ENCODE data around the gene KCNT2.
"Not testable (repeated sequence)": the region's sequence is repeated elsewhere in the genome, so short reads cannot be mapped to it uniquely, and the experiment has no call there.

The KCNT2 gene

GRCh38 chr1:196590012-196590708 lies 18.1 kb downstream of the KCNT2 start:
- DNase-seq (ENCODE audit: low spot score): no peak

GRCh38 chr1:196584696-196585095 lies 23.5 kb downstream of the KCNT2 start:
- DNase-seq (ENCODE audit: low spot score): no peak

- DNase-seq (ENCODE audit: low spot score): no peak
Measured at GRCh38 chr1:196577386-196577785, 30.9 kb downstream of the KCNT2 start.

GRCh38 chr1:196573226-196573625 lies 35.0 kb downstream of the KCNT2 start:
- DNase-seq (ENCODE audit: low spot score): no peak

- no peak for DNase-seq (ENCODE audit: low spot score)
Measured at GRCh38 chr1:196567238-196567637, 41.0 kb downstream of the KCNT2 start.

GRCh38 chr1:196563768-196564167 lies 44.5 kb downstream of the KCNT2 start:
- DNase-seq (ENCODE audit: low spot score): no peak

- no peak for DNase-seq (ENCODE audit: low spot score)
Measured at GRCh38 chr1:196559314-196559713, 48.9 kb downstream of the KCNT2 start.

GRCh38 chr1:196558411-196558810 lies 49.8 kb downstream of the KCNT2 start:
- no peak for DNase-seq (ENCODE audit: low spot score)

- DNase-seq (ENCODE audit: low spot score): no peak
Measured at GRCh38 chr1:196557797-196558196, 50.4 kb downstream of the KCNT2 start.

- DNase-seq (ENCODE audit: low spot score): no peak
Measured at GRCh38 chr1:196550731-196551130, 57.5 kb downstream of the KCNT2 start.

- no peak for DNase-seq (ENCODE audit: low spot score)
Measured at GRCh38 chr1:196546272-196547111, 61.7 kb downstream of the KCNT2 start.

- no peak for DNase-seq (ENCODE audit: low spot score)
Measured at GRCh38 chr1:196545222-196545621, 63.0 kb downstream of the KCNT2 start.

- DNase-seq (ENCODE audit: low spot score): no peak
Measured at GRCh38 chr1:196544617-196545016, 63.6 kb downstream of the KCNT2 start.

- no peak for DNase-seq (ENCODE audit: low spot score)
Measured at GRCh38 chr1:196543833-196544232, 64.4 kb downstream of the KCNT2 start.

GRCh38 chr1:196538473-196538872 lies 69.8 kb downstream of the KCNT2 start:
- DNase-seq (ENCODE audit: low spot score): no peak

GRCh38 chr1:196535727-196536126 lies 72.5 kb downstream of the KCNT2 start:
- no peak for DNase-seq (ENCODE audit: low spot score)

- no peak for DNase-seq (ENCODE audit: low spot score)
Measured at GRCh38 chr1:196531737-196532524, 76.3 kb downstream of the KCNT2 start.

GRCh38 chr1:196527919-196528318 lies 80.3 kb downstream of the KCNT2 start:
- no peak for DNase-seq (ENCODE audit: low spot score)

GRCh38 chr1:196522574-196523345 lies 85.5 kb downstream of the KCNT2 start:
- DNase-seq (ENCODE audit: low spot score): not testable (repeated sequence)

- DNase-seq (ENCODE audit: low spot score): no peak
Measured at GRCh38 chr1:196517193-196517592, 91.0 kb downstream of the KCNT2 start.

GRCh38 chr1:196516373-196516772 lies 91.9 kb downstream of the KCNT2 start:
- no peak for DNase-seq (ENCODE audit: low spot score)

- DNase-seq (ENCODE audit: low spot score): no peak
Measured at GRCh38 chr1:196515904-196516303, 92.3 kb downstream of the KCNT2 start.

All from CD4-positive, alpha-beta T cell treated with Interleukin-6 at 100 ng/mL for 8 hours (primary cell).